ENCODE measurements around the gene PPP2R2B. TPM values are rescaled to one million over a fixed set of nuclear protein-coding genes. Genes with fewer than 3 reads are reported as not detected.

PPP2R2B gene
- total and polyA plus RNA-seq, 4 donors, result 2.0 to 27.3 (median 12.0) TPM

DNA sequence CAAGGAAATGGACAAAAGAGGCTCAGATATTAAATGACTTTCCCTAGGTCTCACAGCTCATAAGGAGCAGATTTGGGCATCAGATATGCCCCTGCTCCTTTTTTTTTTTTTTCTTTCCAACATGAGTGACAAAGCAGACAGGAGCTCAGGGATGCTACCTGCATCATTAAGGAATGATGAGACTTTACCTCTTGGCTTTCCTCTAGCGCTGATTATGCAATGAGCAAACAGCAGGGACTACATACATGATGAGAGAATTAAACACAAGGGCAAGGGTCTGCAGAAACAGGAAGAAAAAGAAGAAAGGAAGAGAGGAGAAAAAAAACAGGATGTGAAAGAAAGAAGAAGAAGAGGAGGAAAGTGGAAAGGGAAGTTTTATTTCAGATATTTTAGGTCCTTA lies 179.9 kb downstream of the PPP2R2B start:
- peaks cover 0 to 10% of the 10 kb centered on the region in 2 donors for H3K4me1 ChIP-seq (ENCODE audit: control insufficient read depth in 1 of 2, insufficient read depth in 2 of 2, low read length in 2 of 2)
- H3K36me3 ChIP-seq (ENCODE audit: control insufficient read depth in 1 of 2, insufficient read depth in 2 of 2, low read length in 1 of 2), result peaks cover 0 to 3% of the 10 kb centered on the region in 2 donors
- no peak for DNase-seq
- ATAC-seq (ENCODE audit: low FRiP score), result no peak
- no peak overlapping the region for H3K27ac ChIP-seq (ENCODE audit: low read depth in 1 of 2, low read length in 2 of 2)
- no peaks in the 10 kb centered on the region for H3K27me3 ChIP-seq (ENCODE audit: control insufficient read depth in 1 of 2, insufficient read depth in 2 of 2, low read length in 1 of 2)
- 82 to 93% methylated on average over 1 of the region's 1 CpG for WGBS, 2 donors
- intact Hi-C loops (cut with DNase I), result no loop called here
- H3K4me3 ChIP-seq (ENCODE audit: low read length in 2 of 2), result no peak overlapping the region
- no peaks in the 10 kb centered on the region for H3K9me3 ChIP-seq (ENCODE audit: control insufficient read depth, low read length)

DNA sequence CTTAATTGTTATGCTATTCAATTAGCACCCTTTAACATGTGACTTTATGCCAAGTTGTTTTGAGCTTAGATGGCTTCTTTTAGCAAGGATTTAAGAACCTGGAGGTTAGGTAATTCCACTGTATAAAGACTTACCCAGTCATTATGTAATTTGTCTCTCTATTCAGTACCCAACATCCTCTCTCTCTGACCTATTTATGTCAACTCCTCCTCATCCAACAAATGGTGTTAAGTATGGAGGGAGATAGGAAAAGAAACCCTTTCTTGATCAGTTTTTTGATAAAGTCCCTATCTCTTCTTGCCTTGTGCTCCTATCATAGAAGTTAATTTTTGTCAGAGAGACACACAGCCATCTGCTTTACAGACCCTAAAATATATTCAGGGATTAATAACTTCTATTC lies 181.3 kb downstream of the PPP2R2B start:
- H3K4me3 ChIP-seq (ENCODE audit: low read length in 2 of 2), result no peak overlapping the region
- intact Hi-C loops (cut with DNase I), result no loop called here
- H3K27ac ChIP-seq (ENCODE audit: low read depth in 1 of 2, low read length in 2 of 2), result no peak overlapping the region
- peaks cover 0 to 3% of the 10 kb centered on the region in 2 donors for H3K36me3 ChIP-seq (ENCODE audit: control insufficient read depth in 1 of 2, insufficient read depth in 2 of 2, low read length in 1 of 2)
- DNase-seq, result no peak
- ATAC-seq (ENCODE audit: low FRiP score), result no peak
- no peaks in the 10 kb centered on the region for H3K27me3 ChIP-seq (ENCODE audit: control insufficient read depth in 1 of 2, insufficient read depth in 2 of 2, low read length in 1 of 2)
- peaks cover 0 to 2% of the 10 kb centered on the region in 2 donors for H3K4me1 ChIP-seq (ENCODE audit: control insufficient read depth in 1 of 2, insufficient read depth in 2 of 2, low read length in 2 of 2)
- H3K9me3 ChIP-seq (ENCODE audit: control insufficient read depth, low read length), result no peaks in the 10 kb centered on the region

DNA sequence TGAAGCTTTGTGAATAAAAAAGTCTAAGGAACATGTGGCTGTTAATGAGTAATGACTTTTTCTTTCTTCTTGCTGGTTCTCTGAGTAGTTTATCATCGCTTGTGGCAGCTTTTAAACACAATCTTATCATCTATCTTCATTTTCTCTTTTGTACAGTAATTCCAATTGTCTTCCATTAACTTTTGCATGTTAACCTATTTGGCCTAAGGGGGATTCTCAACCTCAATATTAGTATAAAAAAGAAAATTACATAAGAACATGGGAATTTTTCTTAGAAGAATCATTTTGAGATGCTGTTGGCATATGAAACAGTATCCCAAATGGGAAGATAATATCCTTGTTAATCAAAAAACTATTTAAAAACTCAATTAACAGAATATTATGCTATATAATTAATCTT lies 182.9 kb downstream of the PPP2R2B start:
- Histone ChIP-seq H3K27ac (ENCODE audit: low read depth in 1 of 2, low read length in 2 of 2) (no peak overlapping the region), H3K9me3 (ENCODE audit: control insufficient read depth, low read length) (no peaks in the 10 kb centered on the region), H3K27me3 (ENCODE audit: control insufficient read depth in 1 of 2, insufficient read depth in 2 of 2, low read length in 1 of 2) (no peaks in the 10 kb centered on the region), H3K4me3 (ENCODE audit: low read length in 2 of 2) (no peak overlapping the region), H3K4me1 (ENCODE audit: control insufficient read depth in 1 of 2, insufficient read depth in 2 of 2, low read length in 2 of 2) (peaks cover 0 to 2% of the 10 kb centered on the region in 2 donors), H3K36me3 (ENCODE audit: control insufficient read depth in 1 of 2, insufficient read depth in 2 of 2, low read length in 1 of 2) (peaks cover 0 to 6% of the 10 kb centered on the region in 2 donors)
- ATAC-seq (ENCODE audit: low FRiP score), result no peak
- intact Hi-C loops (cut with DNase I), result no loop called here
- WGBS, 2 donors, result 83 to 88% methylated on average over 1 of the region's 1 CpG
- no peak for DNase-seq

DNA sequence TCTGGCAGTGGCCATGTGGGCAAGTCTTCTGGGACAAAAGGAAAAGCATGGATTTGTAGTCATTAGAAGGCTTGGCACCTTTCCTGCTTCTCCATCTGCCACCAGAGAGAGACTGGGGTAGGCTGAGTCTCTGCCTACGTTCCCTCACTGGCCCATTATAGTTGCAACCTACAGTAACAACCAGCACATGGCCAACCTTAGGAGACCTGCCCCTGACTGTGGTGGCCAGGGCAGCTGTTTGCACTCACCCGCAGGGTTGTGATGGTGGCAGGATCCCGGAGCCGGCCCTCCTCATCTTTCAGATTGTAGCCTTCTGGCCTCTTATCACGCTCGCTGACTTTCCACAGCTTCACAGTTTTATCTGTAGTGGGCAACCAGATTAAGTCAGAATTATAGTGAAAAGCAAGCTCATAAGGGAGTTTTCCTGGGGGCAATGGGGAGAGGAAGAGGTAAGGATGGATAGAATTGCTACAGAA lies 187.6 kb downstream of the PPP2R2B start:
- Histone ChIP-seq H3K9me3 (ENCODE audit: control insufficient read depth, low read length) (no peaks in the 10 kb centered on the region), H3K27me3 (ENCODE audit: control insufficient read depth in 1 of 2, insufficient read depth in 2 of 2, low read length in 1 of 2) (no peaks in the 10 kb centered on the region), H3K4me3 (ENCODE audit: low read length in 2 of 2) (no peak overlapping the region), H3K27ac (ENCODE audit: low read depth in 1 of 2, low read length in 2 of 2) (no peak overlapping the region), H3K4me1 (ENCODE audit: control insufficient read depth in 1 of 2, insufficient read depth in 2 of 2, low read length in 2 of 2) (no peaks in the 10 kb centered on the region), H3K36me3 (ENCODE audit: control insufficient read depth in 1 of 2, insufficient read depth in 2 of 2, low read length in 1 of 2) (peaks cover 0 to 10% of the 10 kb centered on the region in 2 donors)
- WGBS, 2 donors, result 80 to 83% methylated on average over 6 of the region's 6 CpGs
- intact Hi-C loops (cut with DNase I), result no loop called here
- DNase-seq, result no peak
- no peak for ATAC-seq (ENCODE audit: low FRiP score)

DNA sequence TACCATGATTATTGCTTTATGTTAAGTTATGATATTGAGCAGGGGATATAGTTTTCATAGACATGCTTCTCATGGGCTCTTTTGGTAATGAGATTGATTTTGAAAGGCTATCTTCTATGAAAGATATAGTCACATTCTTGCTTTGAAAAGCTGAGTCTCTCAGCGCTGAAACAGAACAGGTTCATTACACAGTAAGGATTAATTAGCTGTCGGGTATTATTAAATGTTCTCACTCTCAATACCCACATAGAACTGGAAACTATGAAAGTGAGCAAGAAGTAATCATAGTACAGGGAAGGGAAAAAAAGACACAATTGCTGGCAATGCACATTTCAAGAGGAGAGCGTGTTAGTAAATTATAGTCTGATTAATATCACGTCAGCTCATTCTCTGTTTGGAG lies 190.9 kb downstream of the PPP2R2B start:
- ATAC-seq (ENCODE audit: low FRiP score) (no peak), DNase-seq (no peak)
- intact Hi-C loops (cut with DNase I), result no loop called here
- no peak overlapping the region for H3K4me3 ChIP-seq (ENCODE audit: low read length in 2 of 2)
- WGBS, 2 donors, result 76 to 87% methylated on average over 4 of the region's 4 CpGs
- peaks cover 0 to 5% of the 10 kb centered on the region in 2 donors for H3K4me1 ChIP-seq (ENCODE audit: control insufficient read depth in 1 of 2, insufficient read depth in 2 of 2, low read length in 2 of 2)
- no peak overlapping the region for H3K27ac ChIP-seq (ENCODE audit: low read depth in 1 of 2, low read length in 2 of 2)
- no peaks in the 10 kb centered on the region for H3K9me3 ChIP-seq (ENCODE audit: control insufficient read depth, low read length)
- H3K27me3 ChIP-seq (ENCODE audit: control insufficient read depth in 1 of 2, insufficient read depth in 2 of 2, low read length in 1 of 2), result no peaks in the 10 kb centered on the region
- H3K36me3 ChIP-seq (ENCODE audit: control insufficient read depth in 1 of 2, insufficient read depth in 2 of 2, low read length in 1 of 2), result peaks cover 2 to 7% of the 10 kb centered on the region in 2 donors

DNA sequence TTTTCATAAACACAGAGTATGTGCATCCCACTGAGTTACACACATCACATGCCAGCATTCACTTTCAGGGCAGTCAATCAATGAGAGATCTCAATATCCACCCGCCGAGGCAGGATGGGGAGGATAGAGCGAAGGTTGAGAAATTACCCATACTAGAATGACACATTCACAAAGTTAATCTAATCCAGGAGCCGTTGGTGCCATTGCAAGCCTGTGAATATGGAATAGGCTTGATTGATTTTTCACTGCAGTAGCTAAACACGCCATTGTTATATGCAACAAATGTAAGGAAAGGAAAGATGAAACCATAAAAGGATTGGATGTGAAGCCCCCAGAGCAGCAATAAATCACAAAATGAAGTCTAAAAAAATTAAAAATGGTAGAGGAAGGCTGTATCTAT lies 194.7 kb downstream of the PPP2R2B start:
- Histone ChIP-seq H3K9me3 (ENCODE audit: control insufficient read depth, low read length) (no peaks in the 10 kb centered on the region), H3K4me1 (ENCODE audit: control insufficient read depth in 1 of 2, insufficient read depth in 2 of 2, low read length in 2 of 2) (peaks cover 2 to 5% of the 10 kb centered on the region in 2 donors), H3K4me3 (ENCODE audit: low read length in 2 of 2) (no peak overlapping the region), H3K27ac (ENCODE audit: low read depth in 1 of 2, low read length in 2 of 2) (no peak overlapping the region), H3K27me3 (ENCODE audit: control insufficient read depth in 1 of 2, insufficient read depth in 2 of 2, low read length in 1 of 2) (no peaks in the 10 kb centered on the region), H3K36me3 (ENCODE audit: control insufficient read depth in 1 of 2, insufficient read depth in 2 of 2, low read length in 1 of 2) (peaks cover 0 to 2% of the 10 kb centered on the region in 2 donors)
- 85 to 87% methylated on average over 5 of the region's 5 CpGs for WGBS, 2 donors
- intact Hi-C loops (cut with DNase I), result no loop called here
- no peak for DNase-seq
- no peak for ATAC-seq (ENCODE audit: low FRiP score)

DNA sequence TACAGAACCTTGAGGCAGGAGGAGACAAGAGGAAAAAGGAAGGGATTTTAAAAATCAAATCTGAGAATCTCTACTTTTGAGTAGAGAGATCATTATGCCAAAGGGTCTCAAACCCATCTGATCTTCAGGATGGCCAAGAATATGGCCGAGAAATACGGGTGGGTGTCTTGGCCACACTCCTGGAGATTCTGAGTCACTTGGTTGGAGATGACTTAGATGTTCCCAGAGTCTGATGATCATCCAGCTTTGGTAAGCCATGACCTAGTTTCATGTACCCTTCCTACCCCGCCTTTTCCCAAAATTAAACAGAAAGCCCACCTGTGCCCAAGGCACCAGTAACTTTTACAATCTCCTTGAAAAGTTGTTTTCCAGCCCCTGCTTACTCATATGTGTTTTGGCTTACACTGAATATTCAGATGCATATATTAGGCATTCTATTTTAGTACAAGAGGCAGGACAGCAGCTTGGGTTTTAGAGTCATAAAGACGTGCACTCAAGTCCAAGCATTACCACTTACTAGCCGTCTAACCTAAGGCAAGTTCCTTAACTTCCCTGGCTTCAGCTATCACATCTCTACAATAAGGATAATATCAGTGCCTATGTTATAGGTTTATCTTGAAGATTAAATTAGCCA lies 195.5 kb downstream of the PPP2R2B start:
- Histone ChIP-seq H3K4me1 (ENCODE audit: control insufficient read depth in 1 of 2, insufficient read depth in 2 of 2, low read length in 2 of 2) (peaks cover 2 to 5% of the 10 kb centered on the region in 2 donors), H3K27me3 (ENCODE audit: control insufficient read depth in 1 of 2, insufficient read depth in 2 of 2, low read length in 1 of 2) (no peaks in the 10 kb centered on the region), H3K36me3 (ENCODE audit: control insufficient read depth in 1 of 2, insufficient read depth in 2 of 2, low read length in 1 of 2) (peaks cover 0 to 2% of the 10 kb centered on the region in 2 donors), H3K27ac (ENCODE audit: low read depth in 1 of 2, low read length in 2 of 2) (no peak overlapping the region), H3K4me3 (ENCODE audit: low read length in 2 of 2) (no peak overlapping the region), H3K9me3 (ENCODE audit: control insufficient read depth, low read length) (no peaks in the 10 kb centered on the region)
- intact Hi-C loops (cut with DNase I), result no loop called here
- WGBS, 2 donors, result 61 to 62% methylated on average over 5 of the region's 5 CpGs
- peak; percentile 15 for ATAC-seq (ENCODE audit: low FRiP score)
- no peak for DNase-seq

DNA sequence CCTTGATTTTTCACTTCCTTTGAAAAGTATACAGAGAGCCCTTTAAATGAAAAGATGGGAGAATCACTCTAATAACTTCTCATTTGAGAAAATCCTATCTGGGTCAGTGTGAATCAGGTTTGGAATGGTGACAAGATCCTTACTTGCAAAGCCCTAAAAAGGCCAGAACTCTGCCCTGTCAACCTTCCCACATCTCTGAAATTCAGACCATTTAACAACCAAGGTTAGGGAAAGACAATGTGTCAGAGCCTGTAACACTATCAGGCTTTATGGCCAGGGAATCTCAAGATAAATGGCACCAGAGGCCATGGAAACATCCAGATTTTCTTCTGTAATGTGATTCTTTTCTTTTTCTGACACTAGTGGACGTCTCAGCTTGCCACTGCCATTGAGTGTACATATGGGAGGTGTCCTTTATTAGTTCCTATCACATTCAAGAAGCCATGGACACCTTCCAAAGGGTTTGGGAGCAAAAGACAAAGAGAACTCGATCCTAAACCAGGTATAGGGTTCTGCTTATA lies 196.9 kb downstream of the PPP2R2B start:
- H3K27me3 ChIP-seq (ENCODE audit: control insufficient read depth in 1 of 2, insufficient read depth in 2 of 2, low read length in 1 of 2), result no peaks in the 10 kb centered on the region
- H3K27ac ChIP-seq (ENCODE audit: low read depth in 1 of 2, low read length in 2 of 2), result peak overlapping the region in 1 of 2 donors; percentile 67
- intact Hi-C loops (cut with DNase I), result no loop called here
- H3K9me3 ChIP-seq (ENCODE audit: control insufficient read depth, low read length), result no peaks in the 10 kb centered on the region
- DNase-seq, result no peak
- no peak overlapping the region for H3K4me3 ChIP-seq (ENCODE audit: low read length in 2 of 2)
- WGBS, 2 donors, result 37% methylated on average over 2 of the region's 2 CpGs
- H3K36me3 ChIP-seq (ENCODE audit: control insufficient read depth in 1 of 2, insufficient read depth in 2 of 2, low read length in 1 of 2), result peaks cover 0 to 2% of the 10 kb centered on the region in 2 donors
- H3K4me1 ChIP-seq (ENCODE audit: control insufficient read depth in 1 of 2, insufficient read depth in 2 of 2, low read length in 2 of 2), result peaks cover 2 to 5% of the 10 kb centered on the region in 2 donors
- no peak for ATAC-seq (ENCODE audit: low FRiP score)

All from aorta (tissue), 5 donors.